GM03348 (cell line): Measurements from ENCODE around the gene MLLT6.

Experiments used
- DNase-seq: peaks from one replicate; pipeline ENCODE4 v3.0.0; 2012; ENCODE audit warnings: low spot score

Gene MLLT6

GRCh38 chr17:38674749-38675615, 30.1 kb upstream of the MLLT6 start, which contains the start of gene EPOP:
Gene EPOP (minus strand): TSS chr17:38674957. CDS start chr17:38674495, 462 bp downstream.
- peak; percentile 99 for DNase-seq

- DNase-seq = peak; percentile 94
These were observed 28.2 kb upstream of the MLLT6 start for GRCh38 chr17:38676706-38677504.

GRCh38 chr17:38677819-38678218, 27.3 kb upstream of the MLLT6 start:
- no peak for DNase-seq

GRCh38 chr17:38681096-38681495, 24.0 kb upstream of the MLLT6 start:
- DNase-seq = no peak

GRCh38 chr17:38685491-38685890, 19.6 kb upstream of the MLLT6 start:
- DNase-seq = no peak

- DNase-seq = peak; percentile 54
These were observed 17.8 kb upstream of the MLLT6 start for GRCh38 chr17:38687286-38687685.

GRCh38 chr17:38690386-38690785, 14.7 kb upstream of the MLLT6 start:
- DNase-seq = no peak

- no peak for DNase-seq
These were observed 13.9 kb upstream of the MLLT6 start for GRCh38 chr17:38691154-38691553.

GRCh38 chr17:38693700-38694329, 11.3 kb upstream of the MLLT6 start:
- DNase-seq = peak; percentile 76

GRCh38 chr17:38697061-38697820, 7.8 kb upstream of the MLLT6 start:
- DNase-seq = no peak

GRCh38 chr17:38698760-38699159, 6.3 kb upstream of the MLLT6 start:
- no peak for DNase-seq

GRCh38 chr17:38701504-38702165, 3.4 kb upstream of the MLLT6 start:
- DNase-seq = peak; percentile 31

GRCh38 chr17:38702166-38702915, 2.7 kb upstream of the MLLT6 start:
- DNase-seq = peak; percentile 95

- DNase-seq = no peak
These were observed 1.9 kb upstream of the MLLT6 start for GRCh38 chr17:38702916-38703741.

GRCh38 chr17:38703742-38704605, 1.1 kb upstream of the MLLT6 start:
- DNase-seq = peak; percentile 52

- peak; percentile 57 for DNase-seq
These were observed 390 bp downstream of the MLLT6 start for GRCh38 chr17:38705523-38705802.

GRCh38 chr17:38705803-38706504, 881 bp downstream of the MLLT6 start:
- peak; percentile 68 for DNase-seq
